Ascending aorta (tissue), 2 donors: Measurements from ENCODE around the gene RELA. TPM values are rescaled to one million over a fixed set of nuclear protein-coding genes. Genes with fewer than 3 reads are reported as not detected.

ENCODE experiments used
- DNase-seq, 2 donors: peaks; one replicate each; pipeline ENCODE4 v3.0.0-alpha.2; 2019; ENCODE audit warnings: low spot score in 2 of 2
- H3K27ac ChIP-seq, 2 donors: fragments of 200-600 bp; sonication (generic); one replicate each; pipeline ENCODE4 v1.5.1; 2016 to 2017; ENCODE audit warnings: mild to moderate bottlenecking in 1 of 2
- H3K27me3 ChIP-seq: fragments of 200-600 bp; sonication (generic); one replicate; pipeline ENCODE4 v1.5.1; 2017
- H3K36me3 ChIP-seq, 2 donors: fragments of 200-600 bp; sonication (generic); one replicate each; pipeline ENCODE4 v1.5.1; 2016
- H3K4me1 ChIP-seq, 2 donors: fragments of 200-600 bp; sonication (generic); one replicate each; pipeline ENCODE4 v1.5.1; 2016 to 2017; ENCODE audit warnings: mild to moderate bottlenecking in 1 of 2
- H3K4me3 ChIP-seq, 2 donors: fragments of 200-600 bp; sonication (generic); one replicate each; pipeline ENCODE4 v1.5.1; 2016 to 2017; ENCODE audit warnings: mild to moderate bottlenecking in 1 of 2
- H3K9me3 ChIP-seq, 2 donors: fragments of 200-600 bp; sonication (generic); one replicate each; pipeline ENCODE4 v1.5.1; 2016
- CTCF ChIP-seq, 3 experiments: fragments of 200-600 bp in 2 of 3; fragments of 450-650 bp in 1 of 3; sonication (generic) in 2 of 3; IDR thresholded peaks; one replicate each; pipeline ENCODE4 v1.5.1; 2016 to 2019; ENCODE audit warnings: antibody characterized with exemption in 3 of 3, mild to moderate bottlenecking in 1 of 3, moderate library complexity in 1 of 3
- intact Hi-C: fragments of 100-400 bp; cut with DNase I; formaldehyde crosslinking; loops from one replicate; pipeline ENCODE4 v1.15.1; 2023
- total RNA-seq: library from RNA; depleted of rRNA; stranded (reverse); fragments of >200 nt; gene quantifications from one replicate; pipeline ENCODE4 v1.1.0, GENCODE V29; 2016

RELA gene
- total RNA-seq, 1 donor from 2014 or later, result 115 TPM

GRCh38 chr11:65680192-65680743 is 17.6 kb upstream of the RELA start:
- Histone ChIP-seq H3K9me3 (no peaks in the 10 kb centered on the region), H3K27me3 (no peaks in the 10 kb centered on the region), H3K27ac (no peak overlapping the region), H3K4me1 (no peaks in the 10 kb centered on the region), H3K36me3 (no peaks in the 10 kb centered on the region), H3K4me3 (no peak overlapping the region)
- no peak for TF ChIP-seq CTCF (IDR thresholded peaks at IDR 0.05)
- DNase-seq, result no peak
- intact Hi-C loops, result no loop called here

DNA sequence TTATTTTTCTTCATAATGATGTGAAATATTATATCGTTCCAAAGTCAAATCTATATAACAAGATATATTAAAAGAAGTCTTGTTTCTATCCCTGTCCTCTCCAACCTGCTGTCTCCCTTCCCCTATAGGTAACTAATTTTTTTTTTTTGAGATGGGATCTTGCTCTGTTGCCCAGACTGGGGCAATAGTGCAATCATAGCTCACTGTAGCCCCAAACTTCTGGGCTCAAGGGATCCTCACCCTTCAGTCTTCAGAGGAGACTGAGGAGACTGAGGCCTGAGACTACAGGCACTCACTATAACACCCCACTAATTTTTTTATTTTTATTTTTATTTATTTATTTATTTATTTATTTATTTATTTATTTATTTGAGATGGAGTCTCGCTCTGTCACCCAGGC is 10.3 kb upstream of the RELA start:
- no peaks in the 10 kb centered on the region for H3K9me3 ChIP-seq
- intact Hi-C loops, result no loop called here
- H3K4me3 ChIP-seq, result no peak overlapping the region
- H3K27me3 ChIP-seq, result no peaks in the 10 kb centered on the region
- no peaks in the 10 kb centered on the region for H3K36me3 ChIP-seq
- no peak overlapping the region for H3K27ac ChIP-seq
- DNase-seq, result no peak
- no peaks in the 10 kb centered on the region for H3K4me1 ChIP-seq
- no peak for TF ChIP-seq CTCF (IDR thresholded peaks at IDR 0.05)

GRCh38 chr11:65672180-65672860 is 9.6 kb upstream of the RELA start:
- no peaks in the 10 kb centered on the region for H3K9me3 ChIP-seq
- no peak for DNase-seq
- TF ChIP-seq CTCF (IDR thresholded peaks at IDR 0.05), result no peak
- H3K27me3 ChIP-seq, result no peaks in the 10 kb centered on the region
- H3K4me1 ChIP-seq, result no peaks in the 10 kb centered on the region
- no peak overlapping the region for H3K4me3 ChIP-seq
- H3K36me3 ChIP-seq, result no peaks in the 10 kb centered on the region
- H3K27ac ChIP-seq, result no peak overlapping the region
- intact Hi-C loops, result no loop called here

DNA sequence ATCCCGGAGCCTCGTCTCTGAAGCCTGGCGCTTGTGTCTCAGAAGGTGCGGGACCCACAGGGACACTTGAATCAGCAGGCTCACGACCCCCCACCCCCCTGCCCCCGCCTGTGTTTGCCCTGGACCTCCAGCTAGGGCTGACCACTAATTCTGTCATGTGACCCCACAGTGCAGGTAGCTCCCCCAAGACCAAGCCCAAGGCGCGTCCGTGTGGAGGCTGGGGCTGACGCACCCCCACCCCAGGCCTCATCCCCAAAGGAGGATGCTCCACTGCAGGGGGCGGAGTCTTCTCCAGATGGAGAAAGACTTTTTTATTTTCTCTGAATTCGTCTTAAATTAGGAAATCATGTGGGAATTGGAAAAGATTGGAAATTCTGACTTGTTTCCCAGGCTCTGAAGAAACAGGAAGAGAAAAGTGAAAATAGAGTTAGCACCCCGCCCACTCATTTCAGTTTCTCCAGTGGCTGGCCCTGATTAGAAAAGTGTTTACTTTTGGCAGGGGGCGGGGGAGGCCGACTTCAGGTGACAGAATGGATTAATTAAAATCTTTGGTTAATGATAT is 1.0 kb upstream of the RELA start:
- Histone ChIP-seq H3K27ac (peak overlapping the region; percentile 98), H3K4me3 (peak overlapping the region; percentile 95 to 99), H3K4me1 (peaks cover 11 to 32% of the 10 kb centered on the region in 2 donors), H3K36me3 (peaks cover 23 to 28% of the 10 kb centered on the region in 2 donors), H3K9me3 (no peaks in the 10 kb centered on the region), H3K27me3 (no peaks in the 10 kb centered on the region)
- no peak for TF ChIP-seq CTCF (IDR thresholded peaks at IDR 0.05)
- DNase-seq, result peak in 1 of 2 donors; percentile 82
- intact Hi-C loops, result loop anchor here (1.0 to 10.0 kb wide), 7 partner anchors 48 to 619 kb away; partner anchors contain the start of genes C11orf68, CFL1, DRAP1 and KAT5

GRCh38 chr11:65662247-65662798 is 393 bp downstream of the RELA start:
- DNase-seq, result peak in 1 of 2 donors; percentile 72
- Histone ChIP-seq H3K9me3 (no peaks in the 10 kb centered on the region), H3K27me3 (no peaks in the 10 kb centered on the region), H3K27ac (peak overlapping the region; percentile 98), H3K4me3 (peak overlapping the region; percentile 95 to 99), H3K36me3 (peaks cover 37 to 42% of the 10 kb centered on the region in 2 donors), H3K4me1 (peaks cover 11 to 32% of the 10 kb centered on the region in 2 donors)
- intact Hi-C loops, result loop anchor here (1.0 to 10.0 kb wide), 5 partner anchors 9 to 618 kb away; partner anchors contain the start of genes C11orf68, DRAP1, LTBP3 and SAC3D1
- no peak for TF ChIP-seq CTCF (IDR thresholded peaks at IDR 0.05)
